ENCODE measurements around the gene EID3. TPM values are rescaled to one million over a fixed set of nuclear protein-coding genes. Genes with fewer than 3 reads are reported as not detected.
"Not testable (repeated sequence)": the region's sequence is repeated elsewhere in the genome, so short reads cannot be mapped to it uniquely, and the experiment has no call there.

The EID3 gene
- polyA plus RNA-seq (2013, experiment 1 of 2; ENCODE audit: insufficient read length), result 1.5 TPM
- 1.3 TPM for polyA plus RNA-seq (2013, experiment 2 of 2; ENCODE audit: insufficient read length)

GRCh38 chr12:104303538-104304151, at the start of gene EID3:
Gene EID3 (plus strand): TSS chr12:104303739. CDS start chr12:104303935, 196 bp downstream.
- peak; percentile 85 for DNase-seq

- DNase-seq, result no peak
Measured at GRCh38 chr12:104257913-104258472, 45.5 kb upstream of the EID3 start.

GRCh38 chr12:104258476-104259067, 45.0 kb upstream of the EID3 start:
- DNase-seq, result peak; percentile 33

- DNase-seq, result no peak
Measured at GRCh38 chr12:104263026-104263425, 40.5 kb upstream of the EID3 start.

GRCh38 chr12:104263580-104264358, 39.8 kb upstream of the EID3 start:
- peak; percentile 43 for DNase-seq

- DNase-seq, result not testable (repeated sequence)
Measured at GRCh38 chr12:104265436-104265835, 38.1 kb upstream of the EID3 start.

GRCh38 chr12:104272938-104273337, 30.6 kb upstream of the EID3 start:
- DNase-seq, result no peak

GRCh38 chr12:104273503-104273902, 30.0 kb upstream of the EID3 start:
- no peak for DNase-seq

- no peak for DNase-seq
Measured at GRCh38 chr12:104274811-104275210, 28.7 kb upstream of the EID3 start.

- no peak for DNase-seq
Measured at GRCh38 chr12:104275689-104276088, 27.9 kb upstream of the EID3 start.

GRCh38 chr12:104276273-104277131, 27.0 kb upstream of the EID3 start:
- no peak for DNase-seq

GRCh38 chr12:104279164-104279563, 24.4 kb upstream of the EID3 start:
- no peak for DNase-seq

GRCh38 chr12:104280111-104280510, 23.4 kb upstream of the EID3 start:
- no peak for DNase-seq

- DNase-seq, result peak; percentile 95
Measured at GRCh38 chr12:104280717-104281458, 22.7 kb upstream of the EID3 start.

GRCh38 chr12:104281636-104282035, 21.9 kb upstream of the EID3 start:
- no peak for DNase-seq

- peak; percentile 38 for DNase-seq
Measured at GRCh38 chr12:104282109-104282508, 21.4 kb upstream of the EID3 start.

- no peak for DNase-seq
Measured at GRCh38 chr12:104285740-104286515, 17.6 kb upstream of the EID3 start.

GRCh38 chr12:104286516-104287482, 16.7 kb upstream of the EID3 start:
- peak; percentile 98 for DNase-seq

GRCh38 chr12:104288635-104289274, 14.8 kb upstream of the EID3 start:
- DNase-seq, result peak; percentile 72

All from fibroblast of skin of scalp (primary cell).